GM21381 (cell line): ENCODE measurements around the gene ZNF668.
"Not testable (repeated sequence)": the region's sequence is repeated elsewhere in the genome, so short reads cannot be mapped to it uniquely, and the experiment has no call there.

Experiments
- ATAC-seq: cut with Tn5 transposase; IDR thresholded peaks from one replicate; pipeline ENCODE4 v1.9.1; 2021; ENCODE audit warnings: mild to moderate bottlenecking, moderate library complexity; ENCODE audit not compliant: unreplicated experiment

Gene ZNF668

GRCh38 chr16:31016018-31016417 lies 58.0 kb downstream of the ZNF668 start:
- no peak for ATAC-seq

GRCh38 chr16:31013292-31013691 lies 60.7 kb downstream of the ZNF668 start:
- ATAC-seq = not testable (repeated sequence)

GRCh38 chr16:31011815-31012214 lies 62.2 kb downstream of the ZNF668 start:
- ATAC-seq = not testable (repeated sequence)
